AG09319 (cell line): Measurements from ENCODE around the gene SCGB1D1.

Experiments
- DNase-seq: peaks from one replicate; pipeline ENCODE4 v3.0.0-alpha.2; 2010; ENCODE audit warnings: low read depth; ENCODE audit errors: extremely low read depth
- CTCF ChIP-seq: IDR thresholded peaks from 2 replicates; pipeline ENCODE4 v1.5.1; 2011; ENCODE audit warnings: low read depth, mild to moderate bottlenecking, inconsistent platforms, low read length, moderate library complexity

The SCGB1D1 gene

DNA sequence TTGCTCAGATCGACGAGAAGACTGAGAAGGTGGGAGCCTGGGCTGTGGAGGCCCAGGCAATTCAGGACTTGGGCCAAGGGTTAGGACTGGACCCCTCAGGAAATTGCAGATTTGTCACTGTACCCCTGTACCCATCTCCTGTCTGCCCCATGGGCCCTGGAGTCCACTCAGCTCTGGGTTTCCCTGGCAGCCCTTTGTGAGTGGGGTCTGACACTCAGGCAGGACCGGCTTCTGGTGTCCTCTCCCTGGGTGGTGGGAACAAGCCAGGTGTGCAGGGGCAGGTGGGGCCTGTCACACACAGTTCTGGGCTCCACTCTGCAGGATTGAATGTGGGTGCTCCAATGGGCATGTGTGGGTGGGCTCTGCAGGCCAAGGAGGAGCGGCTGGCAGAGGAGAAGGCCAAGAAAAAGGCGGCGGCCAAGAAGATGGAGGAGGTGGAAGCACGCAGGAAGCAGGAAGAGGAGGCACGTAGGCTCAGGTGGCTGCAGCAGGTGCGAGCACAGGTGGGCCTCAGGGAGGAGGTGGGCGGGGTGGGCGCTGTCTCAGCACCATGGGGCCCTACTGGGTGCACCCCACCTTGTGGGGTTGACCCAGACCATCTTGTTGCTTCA is 44.6 kb upstream of the SCGB1D1 start:
- no peak for DNase-seq

DNA sequence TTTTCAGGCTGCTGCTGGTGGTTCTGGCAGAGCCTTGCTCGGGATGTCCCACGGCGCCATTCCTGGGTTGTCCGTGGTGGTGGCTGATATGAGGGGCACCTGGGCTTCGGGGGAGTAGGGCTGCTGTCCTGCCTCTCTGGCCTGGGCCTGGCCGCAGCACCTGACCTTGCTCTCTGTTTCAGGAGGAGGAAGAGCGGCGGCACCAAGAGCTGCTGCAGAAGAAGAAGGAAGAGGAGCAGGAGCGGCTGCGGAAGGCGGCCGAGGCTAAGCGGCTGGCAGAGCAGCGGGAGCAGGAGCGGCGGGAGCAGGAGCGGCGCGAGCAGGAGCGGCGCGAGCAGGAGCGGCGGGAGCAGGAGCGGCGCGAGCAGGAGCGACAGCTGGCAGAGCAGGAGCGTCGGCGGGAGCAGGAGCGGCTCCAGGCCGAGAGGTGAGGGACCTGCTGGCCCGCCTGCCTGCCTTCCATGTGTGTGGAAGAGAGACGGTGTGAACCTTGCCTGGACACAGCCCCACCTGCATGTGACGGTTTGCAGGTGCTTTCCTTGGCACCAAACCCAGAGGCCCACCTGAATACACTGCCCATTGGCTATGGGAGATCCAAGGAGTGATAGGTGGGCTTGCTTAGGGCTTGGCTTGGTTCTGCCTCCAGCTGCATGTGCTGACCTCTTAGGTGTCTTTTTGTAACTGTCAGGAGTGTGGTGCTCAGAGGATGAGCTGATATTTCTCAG is 43.4 kb upstream of the SCGB1D1 start:
- DNase-seq: no peak
- TF ChIP-seq CTCF: no peak

More for the DNA sequence above, 44.6 kb upstream of the SCGB1D1 start:
- TF ChIP-seq CTCF: no peak

GRCh38 chr11:62147545-62147944 is 42.5 kb upstream of the SCGB1D1 start:
- TF ChIP-seq CTCF: no peak
- DNase-seq: no peak

- no peak for DNase-seq
- TF ChIP-seq CTCF: no peak
Observed at GRCh38 chr11:62148271-62148980, 41.6 kb upstream of the SCGB1D1 start.

- no peak for TF ChIP-seq CTCF
Observed at GRCh38 chr11:62149986-62150886, 39.8 kb upstream of the SCGB1D1 start.

DNA sequence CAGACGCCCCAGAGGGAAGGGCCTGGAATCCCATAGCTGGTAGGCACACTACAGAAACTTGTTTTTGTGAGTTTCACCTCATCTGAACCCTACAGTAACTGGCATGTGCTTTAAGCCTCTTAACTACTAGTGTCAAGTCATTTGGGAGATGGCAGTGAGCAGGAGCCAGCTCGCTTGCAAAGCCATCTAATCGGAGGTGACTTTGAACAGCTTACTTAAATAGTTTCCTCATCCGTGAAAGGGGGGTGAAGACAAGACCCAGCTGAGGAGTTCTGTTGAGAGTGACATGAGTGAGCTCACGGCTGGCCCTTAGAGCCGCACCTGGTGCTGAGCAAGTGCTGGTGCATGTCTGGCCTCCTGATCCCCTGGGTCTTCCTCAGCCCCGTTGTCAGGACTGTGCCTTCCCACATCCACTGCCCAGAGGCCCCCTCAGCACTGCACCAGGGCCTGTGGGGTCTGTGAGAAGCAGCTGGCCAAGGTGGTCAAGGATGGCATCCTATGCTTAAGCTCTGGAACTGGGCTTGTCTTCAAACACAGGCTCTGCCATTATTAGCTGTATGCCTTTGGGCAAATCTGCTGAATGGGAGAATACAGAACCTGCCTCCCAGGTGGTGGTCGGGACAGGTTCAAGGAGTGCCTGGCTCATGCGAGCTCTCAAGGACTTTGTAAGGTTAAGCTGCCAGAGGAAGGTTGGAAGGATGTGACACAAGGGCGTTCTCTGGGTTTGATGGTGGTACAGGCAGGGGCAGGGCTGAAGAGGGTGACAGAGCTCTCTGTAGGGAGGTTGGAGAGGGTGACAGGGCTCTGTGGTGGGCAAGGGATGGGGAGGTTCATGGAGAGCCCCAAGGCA is 38.9 kb upstream of the SCGB1D1 start:
- no peak for TF ChIP-seq CTCF
- DNase-seq: no peak

More at GRCh38 chr11:62149986-62150886, 39.8 kb upstream of the SCGB1D1 start:
- DNase-seq: no peak
